Endothelial cell of umbilical vein (primary cell): ENCODE measurements around the gene MACROD2. TPM values are rescaled to one million over a fixed set of nuclear protein-coding genes. Genes with fewer than 3 reads are reported as not detected.

Source experiments
- BruUV-seq: library from RNA; stranded (reverse); fragments of 400-500 nt; replicated peaks from 2 replicates; lab custom pipeline; 2021; lab: Mats Ljungman, UMichigan
- CTCF ChIA-PET: fragments of 300-600, 350-600 bp; sonication (Branson Sonifier 250); formaldehyde crosslinking; loops from one replicate; lab custom pipeline; 2021; ENCODE audit warnings: antibody characterized with exemption, inconsistent platforms; lab: Charles Lee
- POLR2A ChIA-PET: fragments of 300-600, 350-600 bp; sonication (Branson Sonifier 250); formaldehyde crosslinking; loops from one replicate; lab custom pipeline; 2021; ENCODE audit warnings: antibody characterized with exemption, inconsistent platforms; lab: Charles Lee
- DNase-seq: peaks from one replicate; pipeline ENCODE4 v3.0.0-alpha.2; 2011; ENCODE audit warnings: low read depth, low spot score
- FAIRE-seq: peaks from 2 replicates; lab custom pipeline; 2011; peaks lifted over from hg19 to GRCh38; lab: Jason Lieb, UNC
- H2AFZ ChIP-seq: 2 replicates; pipeline ENCODE4 v1.6.0; 2012; ENCODE audit warnings: low read depth, low read length, control low read depth, inconsistent platforms
- H3K27ac ChIP-seq: 2 replicates; pipeline ENCODE4 v1.5.1; 2011; ENCODE audit warnings: low read depth, mild to moderate bottlenecking, control low read depth, low read length, moderate library complexity; ENCODE audit not compliant: insufficient read depth
- H3K27me3 ChIP-seq, 2 experiments: 2 replicates each; pipeline versions ENCODE4 v1.6.0 to v1.6.1; 2011; ENCODE audit warnings: low read length in 2 of 2, mixed read lengths in 1 of 2; ENCODE audit not compliant: control insufficient read depth in 2 of 2, insufficient read depth in 2 of 2
- H3K36me3 ChIP-seq, 2 experiments: 2 replicates in 1 of 2; 3 replicates in 1 of 2; pipeline ENCODE4 v1.5.1; 2011; ENCODE audit warnings: low read length in 2 of 2, mild to moderate bottlenecking in 1 of 2, moderate library complexity in 1 of 2; ENCODE audit not compliant: control insufficient read depth in 2 of 2, insufficient read depth in 2 of 2; ENCODE audit errors: extremely low read depth in 1 of 2
- H3K4me1 ChIP-seq: 3 replicates; pipeline ENCODE4 v1.5.1; 2011; ENCODE audit warnings: mild to moderate bottlenecking, low read length; ENCODE audit not compliant: control insufficient read depth, insufficient read depth; ENCODE audit errors: extremely low read depth
- H3K4me2 ChIP-seq: 2 replicates; pipeline ENCODE4 v1.6.1; 2011; ENCODE audit warnings: low read length, control low read depth, mixed read lengths; ENCODE audit not compliant: insufficient read depth
- H3K4me3 ChIP-seq, 3 experiments: fragments of 200-600 bp in 1 of 3; sonication (generic), shearing (Covaris generic) in 1 of 3; replicated peaks in 1 of 3; 2 replicates each; pipeline ENCODE4 v1.5.1; 2011 to 2016; ENCODE audit warnings: control low read depth in 3 of 3, low read length in 3 of 3, mild to moderate bottlenecking in 2 of 3, inconsistent platforms in 1 of 3, low read depth in 1 of 3, moderate library complexity in 1 of 3; ENCODE audit not compliant: insufficient read depth in 1 of 3
- H3K79me2 ChIP-seq: 2 replicates; pipeline ENCODE4 v1.6.0; 2012; ENCODE audit warnings: low read length, inconsistent platforms; ENCODE audit not compliant: control insufficient read depth, insufficient read depth
- H3K9ac ChIP-seq: replicated peaks from 2 replicates; pipeline ENCODE3; 2011; ENCODE audit warnings: low read length, control low read depth; ENCODE audit not compliant: insufficient read depth; ENCODE audit errors: extremely low read depth
- H3K9me1 ChIP-seq: replicated peaks from 3 replicates; pipeline ENCODE4 v1.6.0; 2011; ENCODE audit warnings: mild to moderate bottlenecking, low read length; ENCODE audit not compliant: control insufficient read depth, insufficient read depth; ENCODE audit errors: extremely low read depth
- H3K9me3 ChIP-seq: replicated peaks from 2 replicates; pipeline ENCODE4 v1.5.1; 2012; ENCODE audit warnings: low read length, inconsistent platforms; ENCODE audit not compliant: control insufficient read depth, insufficient read depth
- H4K20me1 ChIP-seq: replicated peaks from 2 replicates; pipeline ENCODE3; 2011; ENCODE audit warnings: mild to moderate bottlenecking, low read length; ENCODE audit not compliant: control insufficient read depth, insufficient read depth; ENCODE audit errors: extremely low read depth
- CTCF ChIP-seq, 2 donors: IDR thresholded peaks; 1 replicate in 1 of 2; 2 replicates in 1 of 2; pipeline ENCODE4 v1.5.1; 2011; ENCODE audit warnings: low read length in 2 of 2, mild to moderate bottlenecking in 2 of 2, moderate library complexity in 2 of 2, control low read depth in 1 of 2, inconsistent platforms in 1 of 2, low read depth in 1 of 2; ENCODE audit not compliant: insufficient read depth in 1 of 2; ENCODE audit errors: extremely low read depth in 1 of 2
- EZH2 ChIP-seq: IDR thresholded peaks from 2 replicates; pipeline ENCODE4 v1.6.1; 2012; ENCODE audit warnings: borderline replicate concordance, low read depth, mild to moderate bottlenecking, moderate library complexity, low read length, inconsistent platforms; ENCODE audit not compliant: severe bottlenecking
- FOS ChIP-seq: IDR thresholded peaks from 2 replicates; pipeline ENCODE4 v1.6.1; 2011; ENCODE audit warnings: mild to moderate bottlenecking, low read length, moderate library complexity, borderline replicate concordance; ENCODE audit not compliant: insufficient read depth
- GATA2 ChIP-seq: IDR thresholded peaks from 2 replicates; pipeline ENCODE4 v1.7.0; 2011; ENCODE audit warnings: low read depth, mild to moderate bottlenecking, moderate library complexity, mixed read lengths, low read length; ENCODE audit not compliant: insufficient read length, insufficient read depth
- JUN ChIP-seq: IDR thresholded peaks from 2 replicates; pipeline ENCODE4 v1.6.1; 2011; ENCODE audit warnings: borderline replicate concordance, low read depth; ENCODE audit not compliant: insufficient read length, insufficient read depth
- MAX ChIP-seq: IDR thresholded peaks from 2 replicates; pipeline ENCODE4 v1.6.1; 2011; ENCODE audit not compliant: insufficient read depth, insufficient read length
- MYC ChIP-seq: IDR thresholded peaks from one replicate; pipeline ENCODE4 v1.6.1; 2011; ENCODE audit warnings: mild to moderate bottlenecking, low read depth, low read length
- POLR2A ChIP-seq: IDR thresholded peaks from 2 replicates; pipeline ENCODE4 v1.6.1; 2012; ENCODE audit warnings: low read depth, mild to moderate bottlenecking, control low read depth, low read length
- POLR2AphosphoS5 ChIP-seq: IDR thresholded peaks from 2 replicates; pipeline ENCODE4 v1.6.1; 2012; ENCODE audit warnings: low read depth, mild to moderate bottlenecking, control low read depth, low read length, moderate library complexity; ENCODE audit not compliant: insufficient read depth
- dilution Hi-C: fragments of 300-500 bp; cut with MboI; formaldehyde crosslinking; loops from one replicate; pipeline ENCODE4 v1.15.0; 2019; ENCODE audit warnings: low sequenced_read_pairs; ENCODE audit not compliant: extremely low pct_ligation_motif_present
- intact Hi-C: fragments of 100-400 bp; cut with micrococcal nuclease; formaldehyde crosslinking; loops from one replicate; pipeline ENCODE4 v1.10.0; 2022
- polyA plus RNA-seq, 4 experiments: library from polyadenylated mRNA; depleted of rRNA in 3 of 4; stranded (reverse) in 3 of 4; unstranded in 1 of 4; fragments of >200 nt; gene quantifications; 2 replicates each; pipeline versions ENCODE4 v1.2.1 to v1.2.3, GENCODE V29; 2011 to 2012; ENCODE audit warnings: missing spikeins in 1 of 4
- total RNA-seq: library from RNA; stranded (reverse); gene quantifications from 2 replicates; pipeline ENCODE4 v1.2.3, GENCODE V29; 2021

MACROD2 gene
- total and polyA plus RNA-seq, 2 donors (not counting 3 experiments of a cell fraction or from before 2014, with no cell fraction given), result 0.11 to 0.73 TPM

GRCh38 chr20:15339264-15339663 lies 1343.9 kb downstream of the MACROD2 start:
- Histone ChIP-seq H3K9me1 (no peaks in the 10 kb centered on the region), H4K20me1 (no peaks in the 10 kb centered on the region), H3K27ac (no peak overlapping the region), H3K4me1 (no peaks in the 10 kb centered on the region), H3K9me3 (no peaks in the 10 kb centered on the region), H3K36me3 (no peaks in the 10 kb centered on the region), H3K79me2 (no peaks in the 10 kb centered on the region), H2AFZ (no peak overlapping the region), H3K27me3 (no peaks in the 10 kb centered on the region), H3K4me2 (no peak overlapping the region), H3K4me3 (no peak overlapping the region), H3K9ac (no peak overlapping the region)
- ChIA-PET CTCF (no interaction called here), POLR2A (no interaction called here)
- intact Hi-C loops (no loop called here), dilution Hi-C loops (no loop called here)
- TF ChIP-seq CTCF (IDR thresholded peaks at IDR 0.05; ENCODE audit: extremely low read depth in 1 of 2, insufficient read depth in 1 of 2, low read depth in 1 of 2, low read length in 2 of 2), result no peak
- TF ChIP-seq MYC, result no peak
- no peak for TF ChIP-seq FOS
- TF ChIP-seq JUN, result no peak
- no peak for TF ChIP-seq EZH2
- no peak for TF ChIP-seq MAX
- TF ChIP-seq POLR2A, result no peak
- no peak for TF ChIP-seq POLR2AphosphoS5
- TF ChIP-seq GATA2, result no peak
- no peak for DNase-seq
- no TSS peak for BruUV-seq
- FAIRE-seq, result no peak
